ENCODE data around the gene KIF24. TPM values are rescaled to one million over a fixed set of nuclear protein-coding genes. Genes with fewer than 3 reads are reported as not detected.

KIF24 gene
- total RNA-seq, 6 experiments from 2014 or later = 0.14 to 0.74 (median 0.24) TPM

GRCh38 chr9:34375901-34376595 lies 47.0 kb upstream of the KIF24 start:
- TF ChIP-seq POLR2A (IDR thresholded peaks at IDR 0.05) (no peak), CTCF (IDR thresholded peaks at IDR 0.05) (peak; percentile 19 to 34 (median 24))
- H3K36me3 ChIP-seq = peaks cover 0 to 14% (median 6%) of the 10 kb centered on the region in 4 donors
- peaks cover 0 to 34% (median 7%) of the 10 kb centered on the region in 4 donors for H3K4me1 ChIP-seq
- H3K27me3 ChIP-seq = no peaks in the 10 kb centered on the region
- H3K27ac ChIP-seq = peak overlapping the region; percentile 60 to 69 (median 64)
- intact Hi-C loops (cut with DNase I) = loop anchor here in 1 of 2 donors (5.0 kb wide), 1 partner anchor 44 kb away; no protein-coding TSS in a partner anchor
- whole genome bisulfite sequencing (ENCODE audit: insufficient coverage, low coverage, low lambda C conversion rate, missing lambda C conversion rate) = 2% methylated on average over 8 of the region's 22 CpGs
- peak; percentile 26 to 47 (median 41) for ATAC-seq
- peak; percentile 75 to 84 (median 80) for DNase-seq
- no peaks in the 10 kb centered on the region for H3K9me3 ChIP-seq
- H3K4me3 ChIP-seq = peak overlapping the region; percentile 80 to 83 (median 80)

GRCh38 chr9:34374905-34375552 lies 46.0 kb upstream of the KIF24 start:
- peak; percentile 68 for TF ChIP-seq POLR2A (IDR thresholded peaks at IDR 0.05)
- TF ChIP-seq CTCF (IDR thresholded peaks at IDR 0.05) = peak in 3 of 4 donors; percentile 4 to 10 (median 6)
- ATAC-seq = peak; percentile 51 to 64 (median 56)
- Histone ChIP-seq H3K4me1 (peaks cover 0 to 39% (median 8%) of the 10 kb centered on the region in 4 donors), H3K27ac (peak overlapping the region in 2 of 3 donors; percentile 60 to 69), H3K27me3 (no peaks in the 10 kb centered on the region), H3K36me3 (peaks cover 0 to 20% (median 8%) of the 10 kb centered on the region in 4 donors), H3K9me3 (no peaks in the 10 kb centered on the region), H3K4me3 (peak overlapping the region; percentile 80 to 83 (median 80))
- peak; percentile 76 to 89 (median 87) for DNase-seq
- intact Hi-C loops (cut with DNase I) = loop anchor here (5.0 kb wide), 2 partner anchors 38 to 43 kb away; no protein-coding TSS in a partner anchor
- 11% methylated on average over 2 of the region's 5 CpGs for WGBS (ENCODE audit: insufficient coverage, low coverage, low lambda C conversion rate, missing lambda C conversion rate)

- TF ChIP-seq POLR2A (IDR thresholded peaks at IDR 0.05) (no peak), CTCF (IDR thresholded peaks at IDR 0.05) (no peak)
- H3K9me3 ChIP-seq = no peaks in the 10 kb centered on the region
- H3K27me3 ChIP-seq = no peaks in the 10 kb centered on the region
- peak overlapping the region in 2 of 3 donors; percentile 59 to 60 for H3K27ac ChIP-seq
- no peak for DNase-seq
- H3K4me1 ChIP-seq = peaks cover 0 to 45% (median 8%) of the 10 kb centered on the region in 4 donors
- peak overlapping the region in 1 of 3 donors; percentile 83 for H3K4me3 ChIP-seq
- no peak for ATAC-seq
- intact Hi-C loops (cut with DNase I) = loop anchor here in 1 of 2 donors (5.0 kb wide), 1 partner anchor 37 kb away; no protein-coding TSS in a partner anchor
- WGBS (ENCODE audit: insufficient coverage, low coverage, low lambda C conversion rate, missing lambda C conversion rate) = 40% methylated on average over 3 of the region's 3 CpGs
- H3K36me3 ChIP-seq = peaks cover 0 to 20% (median 8%) of the 10 kb centered on the region in 4 donors
Observed at GRCh38 chr9:34374339-34374738, 45.3 kb upstream of the KIF24 start.

GRCh38 chr9:34373749-34374148 lies 44.7 kb upstream of the KIF24 start:
- Histone ChIP-seq H3K27me3 (no peaks in the 10 kb centered on the region), H3K4me3 (no peak overlapping the region), H3K4me1 (peaks cover 0 to 41% (median 8%) of the 10 kb centered on the region in 4 donors), H3K36me3 (peaks cover 0 to 24% (median 8%) of the 10 kb centered on the region in 4 donors), H3K27ac (peak overlapping the region in 2 of 3 donors; percentile 59 to 60), H3K9me3 (no peaks in the 10 kb centered on the region)
- intact Hi-C loops (cut with DNase I) = loop anchor here in 1 of 2 donors (5.0 kb wide), 1 partner anchor 36 kb away; no protein-coding TSS in a partner anchor
- no peak for TF ChIP-seq POLR2A (IDR thresholded peaks at IDR 0.05)
- no peak for TF ChIP-seq CTCF (IDR thresholded peaks at IDR 0.05)
- DNase-seq = no peak
- ATAC-seq = no peak
- 71% methylated on average over 1 of the region's 2 CpGs for WGBS (ENCODE audit: insufficient coverage, low coverage, low lambda C conversion rate, missing lambda C conversion rate)
